Activated CD4-positive, alpha-beta memory T cell treated with anti-CD3 and anti-CD28 coated beads for 36 hours (primary cell): ENCODE data around the gene SRBD1. TPM values are rescaled to one million over a fixed set of nuclear protein-coding genes. Genes with fewer than 3 reads are reported as not detected.

Experiments
- CTCF ChIA-PET: fragments of 350-600 bp; sonication (Branson Sonifier 250); formaldehyde crosslinking; loops from one replicate; lab custom pipeline; 2021; ENCODE audit warnings: antibody characterized with exemption, inconsistent platforms; lab: Charles Lee
- POLR2A ChIA-PET: fragments of 350-600 bp; sonication (Branson Sonifier 250); formaldehyde crosslinking; loops from one replicate; lab custom pipeline; 2021; ENCODE audit warnings: antibody characterized with exemption; lab: Charles Lee
- DNase-seq: peaks from one replicate; pipeline ENCODE4 v3.0.0-alpha.2; 2020
- H3K27ac Mint-ChIP-seq: one replicate; pipeline ENCODE4 v1.8.0; 2021; ENCODE audit warnings: mixed read lengths
- H3K27me3 Mint-ChIP-seq: one replicate; pipeline ENCODE4 v1.8.0; 2021; ENCODE audit warnings: mixed read lengths
- H3K36me3 Mint-ChIP-seq: one replicate; pipeline ENCODE4 v1.8.0; 2021; ENCODE audit warnings: mixed read lengths
- H3K4me1 Mint-ChIP-seq: one replicate; pipeline ENCODE4 v1.8.0; 2021; ENCODE audit warnings: low read depth, mixed read lengths
- H3K4me3 Mint-ChIP-seq: one replicate; pipeline ENCODE4 v1.8.0; 2021; ENCODE audit warnings: mild to moderate bottlenecking, mixed read lengths
- H3K9me3 Mint-ChIP-seq: one replicate; pipeline ENCODE4 v1.8.0; 2021; ENCODE audit warnings: mixed read lengths
- intact Hi-C: fragments of 100-400 bp; cut with micrococcal nuclease; formaldehyde crosslinking; loops from one replicate; pipeline ENCODE4 v1.15.1; 2023
- total RNA-seq, 2 experiments: library from RNA; stranded (reverse); gene quantifications; one replicate each; pipeline ENCODE4 v1.2.3, GENCODE V29; 2021

Gene SRBD1
- total RNA-seq, result 10 to 100 TPM; 19.3 to 20.5 TPM

DNA sequence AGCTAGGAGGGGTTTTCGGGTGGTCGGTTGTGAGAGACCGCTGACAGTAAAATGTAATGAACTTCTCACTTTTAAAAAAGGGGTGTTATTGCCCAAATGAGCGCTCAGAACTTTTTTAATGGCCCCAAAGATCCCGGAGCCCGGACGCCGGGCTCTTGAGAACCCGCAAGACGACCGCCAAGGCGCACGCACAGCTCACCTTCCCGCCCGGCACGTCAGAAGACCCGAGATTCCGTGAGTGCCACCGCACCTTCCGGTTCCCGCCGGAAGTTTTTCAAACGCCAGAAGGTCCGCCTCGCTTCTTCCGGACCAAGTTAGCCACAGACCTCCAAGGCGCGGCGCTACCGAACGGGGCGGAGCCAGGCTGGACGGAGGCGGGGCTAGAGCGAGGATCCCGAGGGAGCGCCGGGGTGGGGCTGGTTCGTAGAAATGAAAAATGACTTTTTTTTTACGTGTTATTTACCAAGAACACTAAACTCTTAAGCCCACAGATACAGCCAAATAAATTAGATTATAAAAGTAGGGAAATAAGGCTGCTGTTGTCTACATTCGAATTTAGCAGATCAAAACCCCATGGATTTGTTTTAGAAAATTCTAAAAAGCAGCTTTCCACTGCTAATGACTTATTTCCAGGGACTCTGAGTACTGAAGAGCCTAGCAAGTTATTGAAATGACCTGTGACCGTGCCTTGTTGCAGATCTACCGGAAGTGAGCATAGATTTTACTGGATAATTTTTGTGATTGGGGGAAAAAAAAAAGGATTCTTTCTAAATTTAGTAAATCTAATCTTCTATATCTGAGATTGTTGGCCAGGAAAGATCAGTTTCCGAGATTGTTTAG, at the start of gene SRBD1:
SRBD1 (minus strand) TSS at position 248 of the 840 bp plus-strand sequence. CDS start 5,826 bp downstream, outside the sequence.
- ChIA-PET POLR2A (interaction anchor here (1.0 kb wide), 1 partner anchor 114 kb away, joined by 4 read pairs; no protein-coding TSS in a partner anchor), CTCF (interaction anchor here (0.8 to 1.8 kb wide), 7 partner anchors 22 to 452 kb away, joined by 3 to 6 read pairs (median 4); no protein-coding TSS in a partner anchor)
- Mint-ChIP-seq H3K36me3 (no peaks in the 10 kb centered on the region), H3K4me1 (peaks cover 18% of the 10 kb centered on the region), H3K4me3 (peak within 1 kb of the TSS; percentile 95), H3K27ac (peak within 1 kb of the TSS; percentile 94), H3K9me3 (no peaks in the 10 kb centered on the region), H3K27me3 (no peaks in the 10 kb centered on the region)
- peak; percentile 96 for DNase-seq
- intact Hi-C loops, result loop anchor here (1.0 to 2.0 kb wide), 4 partner anchors 40 to 114 kb away; partner anchors contain the start of gene PRKCE

GRCh38 chr2:45654250-45654649, 43.2 kb upstream of the SRBD1 start:
- POLR2A ChIA-PET, result no interaction called here
- DNase-seq, result no peak
- Mint-ChIP-seq H3K27ac (no peak overlapping the region), H3K27me3 (peaks cover 2% of the 10 kb centered on the region), H3K36me3 (peaks cover 2% of the 10 kb centered on the region), H3K9me3 (no peaks in the 10 kb centered on the region), H3K4me3 (no peak overlapping the region), H3K4me1 (peaks cover 24% of the 10 kb centered on the region)
- intact Hi-C loops, result loop anchor here (5.0 kb wide), 1 partner anchor 43 kb away; no protein-coding TSS in a partner anchor
- CTCF ChIA-PET, result interaction anchor here (1.2 to 1.4 kb wide), 2 partner anchors 16 to 125 kb away, joined by 4 read pairs; no protein-coding TSS in a partner anchor

- Mint-ChIP-seq H3K9me3 (no peaks in the 10 kb centered on the region), H3K27ac (no peak overlapping the region), H3K4me3 (peak overlapping the region; percentile 77), H3K4me1 (peaks cover 25% of the 10 kb centered on the region), H3K27me3 (peaks cover 2% of the 10 kb centered on the region), H3K36me3 (peaks cover 2% of the 10 kb centered on the region)
- intact Hi-C loops, result loop anchor here (5.0 kb wide), 1 partner anchor 44 kb away; no protein-coding TSS in a partner anchor
- DNase-seq, result no peak
- ChIA-PET POLR2A (no interaction called here), CTCF (interaction anchor here (1.1 to 2.8 kb wide), 2 partner anchors 9 to 125 kb away, joined by 3 to 22 read pairs; no protein-coding TSS in a partner anchor)
Observed at GRCh38 chr2:45653122-45653913, 42.3 kb upstream of the SRBD1 start.

DNA sequence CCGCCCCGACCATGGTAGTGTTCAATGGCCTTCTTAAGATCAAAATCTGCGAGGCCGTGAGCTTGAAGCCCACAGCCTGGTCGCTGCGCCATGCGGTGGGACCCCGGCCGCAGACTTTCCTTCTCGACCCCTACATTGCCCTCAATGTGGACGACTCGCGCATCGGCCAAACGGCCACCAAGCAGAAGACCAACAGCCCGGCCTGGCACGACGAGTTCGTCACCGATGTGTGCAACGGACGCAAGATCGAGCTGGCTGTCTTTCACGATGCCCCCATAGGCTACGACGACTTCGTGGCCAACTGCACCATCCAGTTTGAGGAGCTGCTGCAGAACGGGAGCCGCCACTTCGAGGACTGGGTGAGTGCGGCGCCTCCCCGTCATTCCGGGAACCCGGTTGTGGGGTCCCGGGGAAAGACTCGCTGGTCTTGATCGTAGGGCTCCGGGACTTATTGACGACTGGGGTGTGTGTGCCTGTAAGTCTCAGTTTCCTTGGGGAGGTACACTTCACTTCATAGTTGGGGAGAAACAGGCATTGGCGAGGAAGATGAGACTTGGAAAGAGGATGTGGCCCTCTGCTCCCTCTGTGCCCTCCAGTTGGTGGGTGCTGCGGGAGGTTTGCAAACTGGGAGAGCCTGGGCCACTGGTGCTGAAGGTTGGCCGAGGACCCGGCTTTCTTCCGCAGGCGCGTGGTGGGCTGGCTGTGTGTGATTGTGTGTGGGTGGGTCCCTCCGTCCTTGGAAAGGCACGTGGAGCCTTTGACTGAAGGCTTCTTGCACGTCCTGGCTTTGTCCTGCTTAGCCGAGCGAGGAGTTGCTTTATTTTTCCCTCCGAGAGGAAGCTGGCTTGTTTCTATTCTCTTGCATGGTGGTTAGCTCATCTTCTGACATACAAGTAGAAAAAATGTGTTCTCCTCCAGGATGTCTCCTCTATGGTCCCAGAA, 41.3 kb upstream of the SRBD1 start:
- intact Hi-C loops, result loop anchor here (1.0 to 5.0 kb wide), 2 partner anchors 45 to 98 kb away; no protein-coding TSS in a partner anchor
- DNase-seq, result peak; percentile 43
- H3K4me1 Mint-ChIP-seq, result peaks cover 25% of the 10 kb centered on the region
- H3K4me3 Mint-ChIP-seq, result peak overlapping the region; percentile 77
- ChIA-PET POLR2A (interaction anchor here (0.7 kb wide), 2 partner anchors 42 to 99 kb away, joined by 3 read pairs; no protein-coding TSS in a partner anchor), CTCF (interaction anchor here (1.1 to 2.8 kb wide), 3 partner anchors 8 to 126 kb away, joined by 3 to 22 read pairs (median 4); no protein-coding TSS in a partner anchor)
- peaks cover 2% of the 10 kb centered on the region for H3K27me3 Mint-ChIP-seq
- peaks cover 2% of the 10 kb centered on the region for H3K36me3 Mint-ChIP-seq
- H3K27ac Mint-ChIP-seq, result peak overlapping the region; percentile 61
- no peaks in the 10 kb centered on the region for H3K9me3 Mint-ChIP-seq

DNA sequence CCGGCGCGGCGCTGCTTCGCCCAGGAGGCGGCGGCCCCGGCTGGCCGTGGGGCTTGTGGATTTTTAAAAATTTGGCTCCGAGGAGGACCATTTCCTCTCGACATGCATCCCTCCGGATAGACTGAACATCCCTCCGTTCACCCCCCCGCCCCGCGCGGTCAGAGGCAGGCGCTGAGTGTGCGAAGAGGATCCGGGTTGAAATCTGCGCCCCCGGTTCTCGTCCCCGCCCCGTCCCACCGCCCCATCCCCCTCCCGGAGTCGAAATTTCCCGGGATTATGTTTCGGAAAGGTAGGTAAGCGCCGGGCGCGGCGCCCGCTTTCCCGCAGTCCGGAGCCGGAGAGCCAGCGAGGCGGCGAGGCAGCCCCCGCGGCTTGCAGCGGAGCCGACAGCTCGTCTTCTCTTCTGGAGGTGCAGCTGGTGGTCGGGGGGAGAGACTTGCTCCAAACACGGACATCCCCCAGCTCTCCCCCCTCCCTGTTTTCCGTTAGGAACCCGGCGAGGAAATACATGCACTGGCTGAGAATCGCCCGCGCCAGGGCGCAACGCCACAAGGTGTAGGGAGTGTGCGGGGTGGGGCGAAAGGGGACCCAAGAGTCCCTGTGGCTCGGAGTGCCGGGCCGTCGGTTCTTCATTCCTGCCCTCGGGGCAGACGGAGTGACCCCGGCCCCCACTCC, 40.5 kb upstream of the SRBD1 start, which contains the start of gene PRKCE:
PRKCE (plus strand) TSS at position 261 of the 675 bp plus-strand sequence.
- ChIA-PET POLR2A (interaction anchor here (0.7 kb wide), 2 partner anchors 42 to 100 kb away, joined by 3 read pairs; no protein-coding TSS in a partner anchor), CTCF (interaction anchor here (0.6 to 2.8 kb wide), 3 partner anchors 65 to 127 kb away, joined by 4 to 22 read pairs (median 4); no protein-coding TSS in a partner anchor)
- peak within 1 kb of the TSS; percentile 87 for H3K4me3 Mint-ChIP-seq
- DNase-seq, result peak; percentile 69
- peaks cover 2% of the 10 kb centered on the region for H3K36me3 Mint-ChIP-seq
- no peaks in the 10 kb centered on the region for H3K9me3 Mint-ChIP-seq
- H3K27ac Mint-ChIP-seq, result peak within 1 kb of the TSS; percentile 92
- intact Hi-C loops, result loop anchor here (1.0 to 5.0 kb wide), 3 partner anchors 41 to 99 kb away; partner anchors contain the start of gene SRBD1
- peaks cover 2% of the 10 kb centered on the region for H3K27me3 Mint-ChIP-seq
- H3K4me1 Mint-ChIP-seq, result peaks cover 25% of the 10 kb centered on the region

DNA sequence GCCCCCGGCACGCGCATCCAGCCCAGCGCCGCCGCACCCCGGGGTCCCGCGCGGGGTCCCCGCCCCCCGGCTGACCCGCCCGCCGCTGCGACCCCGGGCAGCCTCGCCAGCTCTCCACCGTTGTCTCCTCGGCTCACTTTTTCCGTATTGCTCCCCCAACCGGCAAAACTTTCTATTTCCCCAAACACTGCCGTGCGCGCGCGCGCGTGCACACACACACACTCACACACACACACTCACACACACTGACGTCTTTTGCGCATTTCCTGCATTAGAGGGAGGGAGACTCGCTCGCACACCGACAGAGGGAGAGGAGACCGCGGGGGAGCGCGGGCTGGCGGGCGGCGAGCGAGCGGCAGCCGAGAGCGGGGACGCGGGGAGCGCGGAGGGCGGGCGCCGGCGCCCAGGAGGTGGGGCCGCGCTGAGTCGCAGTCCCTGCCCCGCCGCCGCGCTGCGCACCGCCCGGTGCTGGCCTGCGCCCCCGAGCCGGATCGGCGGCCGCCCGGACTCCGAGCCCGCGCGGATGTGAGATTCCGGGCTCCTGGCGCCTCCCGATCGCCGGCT, 39.9 kb upstream of the SRBD1 start:
- intact Hi-C loops, result loop anchor here (1.0 to 5.0 kb wide), 3 partner anchors 40 to 127 kb away; partner anchors contain the start of gene SRBD1
- ChIA-PET POLR2A (interaction anchor here (0.7 to 1.1 kb wide), 2 partner anchors 129 to 238 kb away, joined by 3 read pairs; no protein-coding TSS in a partner anchor), CTCF (interaction anchor here (0.6 to 2.8 kb wide), 5 partner anchors 8 to 128 kb away, joined by 3 to 22 read pairs (median 4); no protein-coding TSS in a partner anchor)
- Mint-ChIP-seq H3K4me1 (peaks cover 25% of the 10 kb centered on the region), H3K27ac (peak overlapping the region; percentile 92), H3K27me3 (peaks cover 2% of the 10 kb centered on the region), H3K9me3 (no peaks in the 10 kb centered on the region), H3K36me3 (peaks cover 2% of the 10 kb centered on the region), H3K4me3 (peak overlapping the region; percentile 87)
- DNase-seq, result peak; percentile 94

- peaks cover 25% of the 10 kb centered on the region for H3K4me1 Mint-ChIP-seq
- POLR2A ChIA-PET, result interaction anchor here (0.6 to 1.1 kb wide), 5 partner anchors 11 to 239 kb away, joined by 3 to 5 read pairs (median 3); no protein-coding TSS in a partner anchor
- H3K4me3 Mint-ChIP-seq, result peak overlapping the region; percentile 87
- peaks cover 2% of the 10 kb centered on the region for H3K36me3 Mint-ChIP-seq
- peaks cover 2% of the 10 kb centered on the region for H3K27me3 Mint-ChIP-seq
- no peaks in the 10 kb centered on the region for H3K9me3 Mint-ChIP-seq
- DNase-seq, result peak; percentile 76
- CTCF ChIA-PET, result interaction anchor here (0.6 to 2.0 kb wide), 4 partner anchors 9 to 286 kb away, joined by 3 to 15 read pairs (median 7); no protein-coding TSS in a partner anchor
- peak overlapping the region; percentile 83 for H3K27ac Mint-ChIP-seq
- intact Hi-C loops, result loop anchor here (1.0 to 5.0 kb wide), 3 partner anchors 39 to 128 kb away; partner anchors contain the start of gene SRBD1
Observed at GRCh38 chr2:45649858-45650811, 39.1 kb upstream of the SRBD1 start.

- no peak for DNase-seq
- H3K9me3 Mint-ChIP-seq, result no peaks in the 10 kb centered on the region
- H3K27me3 Mint-ChIP-seq, result peaks cover 2% of the 10 kb centered on the region
- H3K36me3 Mint-ChIP-seq, result peaks cover 2% of the 10 kb centered on the region
- peak overlapping the region; percentile 13 for H3K27ac Mint-ChIP-seq
- CTCF ChIA-PET, result interaction anchor here (1.2 to 2.0 kb wide), 2 partner anchors 129 to 287 kb away, joined by 11 to 15 read pairs; no protein-coding TSS in a partner anchor
- peaks cover 25% of the 10 kb centered on the region for H3K4me1 Mint-ChIP-seq
- H3K4me3 Mint-ChIP-seq, result peak overlapping the region; percentile 87
- POLR2A ChIA-PET, result interaction anchor here (0.6 to 1.1 kb wide), 3 partner anchors 11 to 129 kb away, joined by 3 to 5 read pairs (median 3); no protein-coding TSS in a partner anchor
- intact Hi-C loops, result no loop called here
Observed at GRCh38 chr2:45649462-45649857, 38.4 kb upstream of the SRBD1 start.
